GM19025 (cell line): Measurements from ENCODE around the gene SASH1.
"Not testable (repeated sequence)": the region's sequence is repeated elsewhere in the genome, so short reads cannot be mapped to it uniquely, and the experiment has no call there.

Experiments
- ATAC-seq: cut with Tn5 transposase; IDR thresholded peaks from one replicate; pipeline ENCODE4 v1.9.1; 2021; ENCODE audit warnings: mild to moderate bottlenecking, low read depth, moderate library complexity; ENCODE audit not compliant: unreplicated experiment

SASH1 gene

GRCh38 chr6:148325316-148326068, 17.1 kb upstream of the SASH1 start:
- ATAC-seq: no peak

- no peak for ATAC-seq
These were observed 13.6 kb upstream of the SASH1 start for GRCh38 chr6:148328876-148329555.

- ATAC-seq: no peak
These were observed 12.8 kb upstream of the SASH1 start for GRCh38 chr6:148329596-148330381.

GRCh38 chr6:148332088-148332487, 10.6 kb upstream of the SASH1 start:
- ATAC-seq: no peak

- no peak for ATAC-seq
These were observed 5.7 kb upstream of the SASH1 start for GRCh38 chr6:148336901-148337300.

- ATAC-seq: no peak
These were observed 2.9 kb upstream of the SASH1 start for GRCh38 chr6:148339766-148340165.

GRCh38 chr6:148340586-148341297, 1.9 kb upstream of the SASH1 start:
- ATAC-seq: no peak

- no peak for ATAC-seq
These were observed 613 bp upstream of the SASH1 start for GRCh38 chr6:148342100-148342349.

GRCh38 chr6:148343047-148343782, 577 bp downstream of the SASH1 start:
- ATAC-seq: no peak

GRCh38 chr6:148345176-148345575, 2.5 kb downstream of the SASH1 start:
- ATAC-seq: no peak

GRCh38 chr6:148345578-148345977, 2.9 kb downstream of the SASH1 start:
- ATAC-seq: no peak

GRCh38 chr6:148346681-148347440, 4.2 kb downstream of the SASH1 start:
- no peak for ATAC-seq

- no peak for ATAC-seq
These were observed 4.9 kb downstream of the SASH1 start for GRCh38 chr6:148347441-148348054.

- no peak for ATAC-seq
These were observed 5.7 kb downstream of the SASH1 start for GRCh38 chr6:148348335-148348734.

GRCh38 chr6:148348778-148349177, 6.1 kb downstream of the SASH1 start:
- ATAC-seq: no peak

GRCh38 chr6:148349466-148349865, 6.8 kb downstream of the SASH1 start:
- ATAC-seq: no peak

- ATAC-seq: no peak
These were observed 8.7 kb downstream of the SASH1 start for GRCh38 chr6:148351309-148351708.

- ATAC-seq: not testable (repeated sequence)
These were observed 9.8 kb downstream of the SASH1 start for GRCh38 chr6:148352421-148352820.

GRCh38 chr6:148358196-148358785, 15.7 kb downstream of the SASH1 start:
- no peak for ATAC-seq
